HAP-1 (cell line): ENCODE data around the gene CT45A7.
"Not testable (repeated sequence)": the region's sequence is repeated elsewhere in the genome, so short reads cannot be mapped to it uniquely, and the experiment has no call there.

ENCODE experiments used
- DNase-seq, 2 experiments: peaks; one replicate each; pipeline ENCODE4 v3.0.0-alpha.2; 2016 to 2020; ENCODE audit warnings: low spot score in 2 of 2
- H3K27me3 ChIP-seq: fragments of 250-450 bp; sonication (Bioruptor Pico); 2 replicates; pipeline ENCODE4 v1.5.1; 2020; ENCODE audit warnings: low read depth, mild to moderate bottlenecking, moderate library complexity
- H3K36me3 ChIP-seq: fragments of 250-450 bp; sonication (Bioruptor Pico); replicated peaks from 2 replicates; pipeline ENCODE4 v1.5.1; 2020; ENCODE audit warnings: mild to moderate bottlenecking
- H3K4me1 ChIP-seq: fragments of 250-450 bp; sonication (Bioruptor Pico); 2 replicates; pipeline ENCODE4 v1.5.1; 2020; ENCODE audit warnings: mild to moderate bottlenecking
- H3K4me3 ChIP-seq: fragments of 250-450 bp; sonication (Bioruptor Pico); 2 replicates; pipeline ENCODE4 v1.5.1; 2020; ENCODE audit warnings: mild to moderate bottlenecking, moderate library complexity
- H3K9me3 ChIP-seq: fragments of 250-450 bp; sonication (Bioruptor Pico); 2 replicates; pipeline ENCODE4 v1.5.1; 2020; ENCODE audit warnings: mild to moderate bottlenecking, moderate library complexity
- in situ Hi-C: fragments of 300-500 bp; cut with MboI; formaldehyde crosslinking; loops from 3 replicates; pipeline ENCODE4 v1.14.3; 2020; ENCODE audit warnings: low sequenced_read_pairs, inconsistent platforms, mixed read lengths

CT45A7 gene

GRCh38 chrX:135837180-135837579 is at the start of gene CT45A7:
Gene CT45A7, minus strand, starts transcription at chrX:135837280. Its CDS starts 3,747 bp downstream, at chrX:135833533.
- H3K4me3 ChIP-seq, H3K4me1 ChIP-seq, H3K36me3 ChIP-seq, H3K9me3 ChIP-seq, in situ Hi-C loops, DNase-seq, H3K27me3 ChIP-seq: not testable (repeated sequence)

- H3K27me3 ChIP-seq, H3K4me3 ChIP-seq, H3K4me1 ChIP-seq, H3K9me3 ChIP-seq, DNase-seq, H3K36me3 ChIP-seq, in situ Hi-C loops: not testable (repeated sequence)
Measured at GRCh38 chrX:135882741-135883140, 45.7 kb upstream of the CT45A7 start.

- DNase-seq, H3K4me1 ChIP-seq, H3K4me3 ChIP-seq, H3K36me3 ChIP-seq, H3K9me3 ChIP-seq, in situ Hi-C loops, H3K27me3 ChIP-seq: not testable (repeated sequence)
Measured at GRCh38 chrX:135871712-135872111, 34.6 kb upstream of the CT45A7 start, which contains the start of gene CT45A9. Gene CT45A9, minus strand, starts transcription at chrX:135871812. Its CDS starts 3,751 bp downstream, at chrX:135868061.

GRCh38 chrX:135854438-135854837 is 17.4 kb upstream of the CT45A7 start, which contains the start of gene CT45A8:
Gene CT45A8, minus strand, starts transcription at chrX:135854538. Its CDS starts 3,755 bp downstream, at chrX:135850783.
- H3K36me3 ChIP-seq, in situ Hi-C loops, DNase-seq, H3K27me3 ChIP-seq, H3K9me3 ChIP-seq, H3K4me3 ChIP-seq, H3K4me1 ChIP-seq: not testable (repeated sequence)

GRCh38 chrX:135819912-135820311 is 17.2 kb downstream of the CT45A7 start, which contains the start of gene CT45A2:
Gene CT45A2, minus strand, starts transcription at chrX:135820012. Its CDS starts 3,747 bp downstream, at chrX:135816265.
- DNase-seq, H3K4me3 ChIP-seq, H3K4me1 ChIP-seq, H3K9me3 ChIP-seq, in situ Hi-C loops, H3K36me3 ChIP-seq, H3K27me3 ChIP-seq: not testable (repeated sequence)

- H3K9me3 ChIP-seq, H3K4me3 ChIP-seq, DNase-seq, H3K36me3 ChIP-seq, H3K4me1 ChIP-seq, in situ Hi-C loops, H3K27me3 ChIP-seq: not testable (repeated sequence)
Measured at GRCh38 chrX:135802687-135803086, 34.4 kb downstream of the CT45A7 start, which contains the start of gene CT45A6. Gene CT45A6, minus strand, starts transcription at chrX:135802787. Its CDS starts 3,794 bp downstream, at chrX:135798993.

- H3K4me1 ChIP-seq, H3K4me3 ChIP-seq, in situ Hi-C loops, H3K36me3 ChIP-seq, H3K27me3 ChIP-seq, H3K9me3 ChIP-seq, DNase-seq: not testable (repeated sequence)
Measured at GRCh38 chrX:135785403-135785802, 51.7 kb downstream of the CT45A7 start, which contains the start of gene CT45A5. Gene CT45A5, minus strand, starts transcription at chrX:135785503. Its CDS starts 3,774 bp downstream, at chrX:135781729.
